ENCODE results near the gene ARHGEF10L. TPM values are rescaled to one million over a fixed set of nuclear protein-coding genes. Genes with fewer than 3 reads are reported as not detected.

Gene ARHGEF10L
- total RNA-seq, 1 experiment from 2014 or later: 11.2 TPM

DNA sequence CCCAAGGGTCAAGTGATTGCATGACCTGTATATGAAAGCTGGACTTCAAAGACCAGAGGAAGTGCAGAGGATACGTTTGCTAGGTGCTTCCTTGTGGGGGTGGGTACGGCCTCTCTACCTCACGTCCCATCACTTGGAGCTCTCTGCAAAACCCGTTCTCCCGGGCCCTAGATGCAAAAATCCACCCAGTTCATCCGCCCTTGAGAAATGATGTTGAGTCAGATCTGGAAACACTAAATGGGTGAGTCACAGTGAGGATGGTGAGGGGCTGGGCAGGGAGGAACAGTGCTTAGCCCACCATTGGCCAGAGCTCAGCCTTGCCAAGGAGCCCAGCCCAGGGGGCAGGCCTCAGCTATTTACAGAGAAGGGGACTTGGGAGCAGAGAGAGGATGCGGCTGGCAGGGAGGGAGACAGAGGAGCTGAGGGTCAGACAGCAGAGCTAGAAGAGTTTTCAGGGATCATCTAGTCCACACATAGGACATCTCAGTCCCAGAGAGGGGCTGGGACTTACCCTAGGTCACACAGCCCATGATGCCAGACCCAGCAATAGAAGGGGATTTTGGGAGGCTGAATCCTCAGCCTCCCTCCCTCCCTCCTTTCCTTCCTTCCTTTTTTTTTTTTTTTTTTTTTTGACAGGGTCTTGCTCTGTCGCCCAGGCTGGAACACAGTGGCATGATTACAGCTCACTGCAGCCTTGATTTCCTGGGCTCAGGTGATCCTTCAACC lies 14.6 kb downstream of the ARHGEF10L start:
- peak; percentile 78 for ATAC-seq
- Histone ChIP-seq H3K79me2 (ENCODE audit: low read length) (peaks cover 51% of the 10 kb centered on the region), H2AFZ (ENCODE audit: low read length) (no peak overlapping the region), H3K4me2 (ENCODE audit: low read length) (peak overlapping the region; percentile 71), H3K27ac (ENCODE audit: low read length) (peak overlapping the region; percentile 85), H3K9me2 (replicated peaks; ENCODE audit: low read length) (no peaks in the 10 kb centered on the region), H3K27me3 (ENCODE audit: low read length) (no peaks in the 10 kb centered on the region), H3K9me3 (ENCODE audit: low read length) (no peaks in the 10 kb centered on the region), H3K36me3 (ENCODE audit: low read depth, low read length) (no peaks in the 10 kb centered on the region), H3K9ac (ENCODE audit: low read length) (peak overlapping the region; percentile 45), H4K20me1 (ENCODE audit: low read length) (no peaks in the 10 kb centered on the region), H3F3A (ENCODE audit: low read length, unreplicated experiment) (no peaks in the 10 kb centered on the region), H3K4me3 (ENCODE audit: low read length) (0 out of 2 replicates have a peak overlapping the region, but pooled peaks have one; percentile 24), H3K4me1 (ENCODE audit: insufficient read depth, low read length) (peaks cover 54% of the 10 kb centered on the region)
- no peak for TF ChIP-seq EZH2phosphoT487 (IDR thresholded peaks at IDR 0.05; ENCODE audit: borderline replicate concordance, low read length)
- TF ChIP-seq, protein P1, sequence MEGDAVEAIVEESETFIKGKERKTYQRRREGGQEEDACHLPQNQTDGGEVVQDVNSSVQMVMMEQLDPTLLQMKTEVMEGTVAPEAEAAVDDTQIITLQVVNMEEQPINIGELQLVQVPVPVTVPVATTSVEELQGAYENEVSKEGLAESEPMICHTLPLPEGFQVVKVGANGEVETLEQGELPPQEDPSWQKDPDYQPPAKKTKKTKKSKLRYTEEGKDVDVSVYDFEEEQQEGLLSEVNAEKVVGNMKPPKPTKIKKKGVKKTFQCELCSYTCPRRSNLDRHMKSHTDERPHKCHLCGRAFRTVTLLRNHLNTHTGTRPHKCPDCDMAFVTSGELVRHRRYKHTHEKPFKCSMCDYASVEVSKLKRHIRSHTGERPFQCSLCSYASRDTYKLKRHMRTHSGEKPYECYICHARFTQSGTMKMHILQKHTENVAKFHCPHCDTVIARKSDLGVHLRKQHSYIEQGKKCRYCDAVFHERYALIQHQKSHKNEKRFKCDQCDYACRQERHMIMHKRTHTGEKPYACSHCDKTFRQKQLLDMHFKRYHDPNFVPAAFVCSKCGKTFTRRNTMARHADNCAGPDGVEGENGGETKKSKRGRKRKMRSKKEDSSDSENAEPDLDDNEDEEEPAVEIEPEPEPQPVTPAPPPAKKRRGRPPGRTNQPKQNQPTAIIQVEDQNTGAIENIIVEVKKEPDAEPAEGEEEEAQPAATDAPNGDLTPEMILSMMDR (conservative IDR thresholded peaks at IDR 0.05; ENCODE audit: low read depth, low read length): no peak
- TF ChIP-seq EZH2 (IDR thresholded peaks at IDR 0.05; ENCODE audit: low read length, unreplicated experiment): no peak
- ChIA-PET CTCF (interaction anchor here (0.6 to 0.9 kb wide), 2 partner anchors 27 to 59 kb away, joined by 4 to 5 read pairs; no protein-coding TSS in a partner anchor), POLR2A (ENCODE audit: unreplicated experiment) (interaction anchor here (0.6 to 1.0 kb wide), 2 partner anchors 16 to 918 kb away, joined by 4 to 11 read pairs; no protein-coding TSS in a partner anchor)
- peak; percentile 97 for DNase-seq
- TSS peak; percentile 44 for BruUV-seq (replicated peaks)
- intact Hi-C loops (cut with micrococcal nuclease): no loop called here

DNA sequence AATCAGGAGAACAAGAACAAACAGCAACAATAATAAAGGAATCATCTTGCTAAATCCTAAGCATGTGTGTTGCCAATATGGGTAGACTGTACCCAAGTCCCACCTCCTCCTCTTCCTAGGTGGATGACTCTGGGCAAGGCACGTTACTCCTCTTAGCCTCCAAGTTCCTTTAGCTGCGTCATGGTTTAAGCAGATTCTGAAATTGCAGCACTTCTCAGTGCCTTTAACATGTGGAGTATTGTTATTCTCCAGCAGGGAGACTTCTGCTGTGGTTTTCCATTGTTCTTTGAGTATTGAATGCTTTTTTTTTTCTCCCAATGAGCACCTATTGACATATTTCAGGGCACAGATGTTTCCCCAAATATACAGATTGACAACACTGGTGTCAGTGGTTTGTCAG lies 15.5 kb downstream of the ARHGEF10L start:
- peaks cover 62% of the 10 kb centered on the region for H3K4me1 ChIP-seq (ENCODE audit: insufficient read depth, low read length)
- H2AFZ ChIP-seq (ENCODE audit: low read length): no peak overlapping the region
- no peaks in the 10 kb centered on the region for H3K9me3 ChIP-seq (ENCODE audit: low read length)
- ATAC-seq (no peak), DNase-seq (no peak)
- H3K27me3 ChIP-seq (ENCODE audit: low read length): no peaks in the 10 kb centered on the region
- no TSS peak for BruUV-seq (replicated peaks)
- ChIA-PET POLR2A (ENCODE audit: unreplicated experiment) (no interaction called here), CTCF (interaction anchor here (0.5 kb wide), 1 partner anchor 37 kb away, joined by 3 read pairs; no protein-coding TSS in a partner anchor)
- no peak overlapping the region for H3K4me3 ChIP-seq (ENCODE audit: low read length)
- intact Hi-C loops (cut with micrococcal nuclease): no loop called here
- H3K4me2 ChIP-seq (ENCODE audit: low read length): no peak overlapping the region
- no peaks in the 10 kb centered on the region for H3K9me2 ChIP-seq (replicated peaks; ENCODE audit: low read length)
- no peak overlapping the region; the same call in 1 of the 2 replicates for H3K9ac ChIP-seq (ENCODE audit: low read length)
- H4K20me1 ChIP-seq (ENCODE audit: low read length): no peaks in the 10 kb centered on the region
- H3K79me2 ChIP-seq (ENCODE audit: low read length): peaks cover 42% of the 10 kb centered on the region
- no peak for TF ChIP-seq EZH2phosphoT487 (IDR thresholded peaks at IDR 0.05; ENCODE audit: borderline replicate concordance, low read length)
- no peak for TF ChIP-seq EZH2 (IDR thresholded peaks at IDR 0.05; ENCODE audit: low read length, unreplicated experiment)
- TF ChIP-seq, protein P1 (conservative IDR thresholded peaks at IDR 0.05; ENCODE audit: low read depth, low read length): no peak
- H3K27ac ChIP-seq (ENCODE audit: low read length): peak overlapping the region; percentile 85
- H3K36me3 ChIP-seq (ENCODE audit: low read depth, low read length): no peaks in the 10 kb centered on the region
- H3F3A ChIP-seq (ENCODE audit: low read length, unreplicated experiment): no peaks in the 10 kb centered on the region

GRCh38 chr1:17557986-17558385 lies 18.5 kb downstream of the ARHGEF10L start:
- Histone ChIP-seq H3K4me3 (ENCODE audit: low read length) (no peak overlapping the region), H3K4me1 (ENCODE audit: insufficient read depth, low read length) (peaks cover 64% of the 10 kb centered on the region)
- no TSS peak for BruUV-seq (replicated peaks)

More at GRCh38 chr1:17557986-17558385, 18.5 kb downstream of the ARHGEF10L start:
- H3K79me2 ChIP-seq (ENCODE audit: low read length): peaks cover 55% of the 10 kb centered on the region
- H3F3A ChIP-seq (ENCODE audit: low read length, unreplicated experiment): no peaks in the 10 kb centered on the region
- no peak overlapping the region for H3K27ac ChIP-seq (ENCODE audit: low read length)
- H4K20me1 ChIP-seq (ENCODE audit: low read length): no peaks in the 10 kb centered on the region
- no peak overlapping the region for H2AFZ ChIP-seq (ENCODE audit: low read length)
- ChIA-PET CTCF (no interaction called here), POLR2A (ENCODE audit: unreplicated experiment) (no interaction called here)
- TF ChIP-seq EZH2phosphoT487 (IDR thresholded peaks at IDR 0.05; ENCODE audit: borderline replicate concordance, low read length) (no peak), EZH2 (IDR thresholded peaks at IDR 0.05; ENCODE audit: low read length, unreplicated experiment) (no peak)
- TF ChIP-seq, protein P1 (conservative IDR thresholded peaks at IDR 0.05; ENCODE audit: low read depth, low read length): no peak
- H3K9me3 ChIP-seq (ENCODE audit: low read length): no peaks in the 10 kb centered on the region
- H3K4me2 ChIP-seq (ENCODE audit: low read length): no peak overlapping the region
- no peak for DNase-seq
- no peaks in the 10 kb centered on the region for H3K9me2 ChIP-seq (replicated peaks; ENCODE audit: low read length)
- no peak for ATAC-seq
- H3K36me3 ChIP-seq (ENCODE audit: low read depth, low read length): no peaks in the 10 kb centered on the region
- no peaks in the 10 kb centered on the region for H3K27me3 ChIP-seq (ENCODE audit: low read length)
- intact Hi-C loops (cut with micrococcal nuclease): no loop called here
- no peak overlapping the region for H3K9ac ChIP-seq (ENCODE audit: low read length)

All from PC-3 (cell line).